H9 (cell line): Measurements from ENCODE around the gene PTGFRN. TPM values are rescaled to one million over a fixed set of nuclear protein-coding genes. Genes with fewer than 3 reads are reported as not detected.

Experiments
- DNase-seq: peaks from one replicate; pipeline ENCODE4 v3.0.0-alpha.2; 2017
- H2AFZ ChIP-seq: one replicate; pipeline ENCODE4 v1.6.1; 2013; ENCODE audit warnings: mild to moderate bottlenecking, low read length, control low read depth, moderate library complexity
- H2AK5ac ChIP-seq: 2 replicates; pipeline ENCODE4 v1.6.1; 2013; ENCODE audit warnings: low read length, control low read depth, mixed read lengths; ENCODE audit not compliant: insufficient read length
- H2BK120ac ChIP-seq: one replicate; pipeline ENCODE4 v1.6.1; 2013; ENCODE audit warnings: low read depth, mild to moderate bottlenecking, low read length, control low read depth, inconsistent platforms; ENCODE audit not compliant: poor library complexity, severe bottlenecking
- H2BK12ac ChIP-seq: 2 replicates; pipeline ENCODE4 v1.6.1; 2013; ENCODE audit warnings: low read length, control low read depth, mixed read lengths, low read depth; ENCODE audit not compliant: insufficient read length
- H2BK15ac ChIP-seq: 2 replicates; pipeline ENCODE4 v1.6.1; 2013; ENCODE audit warnings: low read depth, low read length, control low read depth
- H2BK20ac ChIP-seq: one replicate; pipeline ENCODE4 v1.6.1; 2013; ENCODE audit warnings: low read depth, mild to moderate bottlenecking, low read length, control low read depth, inconsistent platforms; ENCODE audit not compliant: poor library complexity, severe bottlenecking
- H2BK5ac ChIP-seq: 2 replicates; pipeline ENCODE4 v1.6.1; 2013; ENCODE audit warnings: low read length, control low read depth, mixed read lengths; ENCODE audit not compliant: insufficient read length
- H3K14ac ChIP-seq: 2 replicates; pipeline ENCODE4 v1.6.1; 2013; ENCODE audit warnings: low read length, control low read depth; ENCODE audit not compliant: insufficient read depth
- H3K18ac ChIP-seq: 2 replicates; pipeline ENCODE4 v1.6.1; 2013; ENCODE audit warnings: low read depth, mild to moderate bottlenecking, mixed read lengths, low read length, control low read depth; ENCODE audit not compliant: insufficient read length
- H3K23ac ChIP-seq: 2 replicates; pipeline ENCODE4 v1.6.1; 2013; ENCODE audit warnings: low read length, control low read depth, mixed read lengths, low read depth; ENCODE audit not compliant: insufficient read length
- H3K23me2 ChIP-seq: 2 replicates; pipeline ENCODE4 v1.6.1; 2013; ENCODE audit warnings: low read depth, mild to moderate bottlenecking, mixed read lengths, low read length, control low read depth; ENCODE audit not compliant: insufficient read length, poor library complexity, severe bottlenecking
- H3K27ac ChIP-seq: 2 replicates; pipeline ENCODE4 v1.5.1; 2013; ENCODE audit warnings: low read length, control low read depth, mixed read lengths, low read depth; ENCODE audit not compliant: insufficient read length
- H3K27me3 ChIP-seq: 2 replicates; pipeline ENCODE4 v1.6.1; 2013; ENCODE audit warnings: low read length, control low read depth, inconsistent platforms; ENCODE audit not compliant: insufficient read depth
- H3K4ac ChIP-seq: 2 replicates; pipeline ENCODE4 v1.6.1; 2013; ENCODE audit warnings: low read depth, mild to moderate bottlenecking, control low read depth, inconsistent platforms, low read length, moderate library complexity
- H3K4me1 ChIP-seq: 2 replicates; pipeline ENCODE4 v1.6.1; 2013; ENCODE audit warnings: low read length, control low read depth, inconsistent platforms; ENCODE audit not compliant: insufficient read depth
- H3K4me2 ChIP-seq: 2 replicates; pipeline ENCODE4 v1.6.1; 2013; ENCODE audit warnings: low read length, control low read depth, mixed read lengths; ENCODE audit not compliant: insufficient read length, insufficient read depth
- H3K56ac ChIP-seq: 2 replicates; pipeline ENCODE4 v1.6.1; 2013; ENCODE audit warnings: low read depth, mild to moderate bottlenecking, mixed read lengths, low read length, control low read depth; ENCODE audit not compliant: insufficient read length
- H3K79me1 ChIP-seq: 2 replicates; pipeline ENCODE4 v1.6.1; 2013; ENCODE audit warnings: low read depth, mild to moderate bottlenecking, moderate library complexity, low read length, control low read depth, inconsistent platforms; ENCODE audit not compliant: insufficient read depth, poor library complexity, severe bottlenecking
- H3K79me2 ChIP-seq: 2 replicates; pipeline ENCODE4 v1.6.1; 2013; ENCODE audit warnings: low read length, control low read depth, inconsistent platforms; ENCODE audit not compliant: insufficient read depth
- H3K9ac ChIP-seq: 2 replicates; pipeline ENCODE4 v1.6.1; 2013; ENCODE audit warnings: low read length, control low read depth, mixed read lengths; ENCODE audit not compliant: insufficient read length; ENCODE audit errors: extremely low read depth
- H3K9me3 ChIP-seq: one replicate; pipeline ENCODE4 v1.6.1; 2013; ENCODE audit warnings: low read depth, low read length, inconsistent platforms; ENCODE audit not compliant: control insufficient read depth
- H3T11ph ChIP-seq: one replicate; pipeline ENCODE4 v1.6.1; 2013; ENCODE audit warnings: mild to moderate bottlenecking, low read length, control low read depth, inconsistent platforms
- H4K20me1 ChIP-seq: one replicate; pipeline ENCODE4 v1.6.1; 2013; ENCODE audit not compliant: control insufficient read depth, insufficient read length, insufficient read depth
- H4K5ac ChIP-seq: 2 replicates; pipeline ENCODE4 v1.6.1; 2013; ENCODE audit warnings: low read depth, mild to moderate bottlenecking, mixed read lengths, low read length, control low read depth; ENCODE audit not compliant: insufficient read length
- H4K8ac ChIP-seq: replicated peaks from 2 replicates; pipeline ENCODE4 v1.6.1; 2013; ENCODE audit warnings: low read length, control low read depth, mixed read lengths, low read depth; ENCODE audit not compliant: insufficient read length
- H4K91ac ChIP-seq: 2 replicates; pipeline ENCODE4 v1.6.1; 2013; ENCODE audit warnings: low read depth, mild to moderate bottlenecking, moderate library complexity, mixed read lengths, low read length, control low read depth; ENCODE audit not compliant: insufficient read length
- H3K27ac Mint-ChIP-seq, 3 experiments: 2 replicates in 2 of 3; 3 replicates in 1 of 3; pipeline ENCODE4 v1.8.0; 2020 to 2021; ENCODE audit warnings: mixed read lengths in 3 of 3, mild to moderate bottlenecking in 1 of 3, moderate library complexity in 1 of 3
- H3K27me3 Mint-ChIP-seq: 2 replicates; pipeline ENCODE4 v1.8.0; 2021; ENCODE audit warnings: low read depth, mild to moderate bottlenecking, moderate library complexity, mixed read lengths
- H3K36me3 Mint-ChIP-seq, 3 experiments: 2 replicates in 2 of 3; 3 replicates in 1 of 3; pipeline ENCODE4 v1.8.0; 2020 to 2021; ENCODE audit warnings: low read depth in 3 of 3, mixed read lengths in 3 of 3; ENCODE audit not compliant: insufficient read depth in 1 of 3
- H3K4me1 Mint-ChIP-seq, 2 experiments: 2 replicates each; pipeline ENCODE4 v1.8.0; 2020; ENCODE audit warnings: mixed read lengths in 2 of 2
- H3K4me3 Mint-ChIP-seq, 2 experiments: 2 replicates in 1 of 2; 3 replicates in 1 of 2; pipeline ENCODE4 v1.8.0; 2020 to 2021; ENCODE audit warnings: mild to moderate bottlenecking in 2 of 2, mixed read lengths in 2 of 2, moderate library complexity in 1 of 2
- H3K9me3 Mint-ChIP-seq, 2 experiments: 2 replicates in 1 of 2; 3 replicates in 1 of 2; pipeline ENCODE4 v1.8.0; 2020; ENCODE audit warnings: mild to moderate bottlenecking in 2 of 2, mixed read lengths in 2 of 2, moderate library complexity in 1 of 2
- CTCF ChIP-seq: fragments of 200-600 bp; sonication (generic); conservative IDR thresholded peaks from 3 replicates; pipeline ENCODE4 v1.8.0; 2021; ENCODE audit warnings: antibody characterized with exemption, mild to moderate bottlenecking
- WGBS: extraction: QIAGEN DNeasy Blood & Tissue Kit; methylation state at CpG from one replicate; pipeline ENCODE4 v1.1.7; 2013; ENCODE audit warnings: missing lambda C conversion rate, low lambda C conversion rate, mixed read lengths; ENCODE audit not compliant: insufficient read length; ENCODE audit errors: extremely low coverage; 5-methylcytosine and 5-hydroxymethylcytosine counted together
- total RNA-seq: library from RNA; stranded (reverse); gene quantifications from 2 replicates; pipeline ENCODE4 v1.2.1, GENCODE V29; 2021

PTGFRN gene
- total RNA-seq, 1 experiment from 2014 or later, result 26.3 TPM

- H3K4me1 ChIP-seq, result peaks cover 13% of the 10 kb centered on the region; the same call in 1 of the 2 replicates
Observed at GRCh38 chr1:116913941-116914340, 4.2 kb downstream of the PTGFRN start.

More at GRCh38 chr1:116913941-116914340, 4.2 kb downstream of the PTGFRN start:
- Histone ChIP-seq H3K27ac (no peak overlapping the region), H3K79me1 (no peaks in the 10 kb centered on the region), H3K27me3 (no peaks in the 10 kb centered on the region), H3K56ac (no peak overlapping the region), H3K14ac (no peak overlapping the region), H4K5ac (no peak overlapping the region), H2AFZ (no peak overlapping the region), H3K23ac (no peak overlapping the region), H2AK5ac (no peak overlapping the region), H4K91ac (no peak overlapping the region), H3K9ac (no peak overlapping the region), H3K4me2 (no peak overlapping the region), H4K20me1 (no peaks in the 10 kb centered on the region), H2BK20ac (no peak overlapping the region), H3K79me2 (peaks cover 2% of the 10 kb centered on the region; the same call in 1 of the 2 replicates), H3K23me2 (peaks cover 5% of the 10 kb centered on the region), H3K4ac (no peak overlapping the region), H2BK12ac (no peak overlapping the region), H2BK120ac (no peak overlapping the region), H4K8ac (no peak overlapping the region), H2BK15ac (no peak overlapping the region), H3K18ac (no peak overlapping the region), H3K9me3 (no peaks in the 10 kb centered on the region), H2BK5ac (no peak overlapping the region), H3T11ph (no peak overlapping the region)
- Mint-ChIP-seq H3K27ac (no peak overlapping the region), H3K9me3 (no peaks in the 10 kb centered on the region), H3K27me3 (no peaks in the 10 kb centered on the region), H3K4me1 (peaks cover 8% of the 10 kb centered on the region in 2 experiments), H3K36me3 (no peaks in the 10 kb centered on the region; a peak in 1 of 7 replicates), H3K4me3 (no peak overlapping the region)
- no peak for TF ChIP-seq CTCF
- no CpG with 5 or more reads among the region's 4 CpGs for WGBS
- DNase-seq, result no peak
